Measurements from ENCODE around the gene LY6G6D.

Gene LY6G6D

DNA sequence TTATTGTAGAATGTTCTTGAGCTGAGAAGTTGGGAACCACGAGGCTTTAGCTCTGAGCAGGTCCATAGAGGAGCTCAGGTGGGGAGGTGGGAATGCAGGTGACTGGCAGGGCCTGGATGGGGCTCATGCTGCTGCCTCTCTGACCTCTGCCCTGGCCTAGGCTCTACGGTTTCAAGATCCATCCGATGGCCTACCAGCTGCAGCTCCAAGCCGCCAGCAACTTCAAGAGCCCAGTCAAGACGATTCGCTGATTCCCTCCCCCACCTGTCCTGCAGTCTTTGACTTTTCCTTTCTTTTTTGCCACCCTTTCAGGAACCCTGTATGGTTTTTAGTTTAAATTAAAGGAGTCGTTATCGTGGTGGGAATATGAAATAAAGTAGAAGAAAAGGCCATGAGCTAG lies 45.5 kb upstream of the LY6G6D start, which contains the start of gene LY6G5B:
TSS of gene LY6G5B (plus strand) at position 301 of the 400 bp plus-strand sequence. CDS start 975 bp downstream, outside the sequence.
- Histone ChIP-seq H2BK120ac (ENCODE audit: low read depth, low read length) (peak within 1 kb of the TSS; percentile 40), H3K27ac (replicated peaks; ENCODE audit: low read length) (no peak within 1 kb of the TSS), H4K91ac (ENCODE audit: low read depth, low read length, poor library complexity) (no peak within 1 kb of the TSS), H3K4me2 (ENCODE audit: insufficient read depth, low read length, poor library complexity, severe bottlenecking) (no peak within 1 kb of the TSS), H2BK12ac (ENCODE audit: low read length) (no peak within 1 kb of the TSS), H3K14ac (ENCODE audit: low read length) (no peak within 1 kb of the TSS), H3K23ac (ENCODE audit: low read depth, low read length, poor library complexity) (no peak within 1 kb of the TSS), H2BK5ac (ENCODE audit: low read length) (no peak within 1 kb of the TSS), H3K36me3 (replicated peaks in 1 of 2; ENCODE audit: control insufficient read depth in 2 of 2, insufficient read depth in 2 of 2, low read length in 2 of 2) (peaks cover 46 to 73% of the 10 kb centered on the region in 2 donors), H2AK5ac (ENCODE audit: low read depth, low read length) (no peak within 1 kb of the TSS), H3K27me3 (ENCODE audit: control insufficient read depth in 3 of 3, insufficient read depth in 3 of 3, low read depth in 1 of 3, low read length in 3 of 3) (no peaks in the 10 kb centered on the region), H4K8ac (ENCODE audit: low read depth, low read length) (no peak within 1 kb of the TSS), H3K18ac (ENCODE audit: low read length) (no peak within 1 kb of the TSS), H3K9ac (ENCODE audit: low read depth, low read length, poor library complexity) (no peak within 1 kb of the TSS), H3K4me1 (ENCODE audit: control insufficient read depth in 2 of 2, insufficient read depth in 1 of 2, low read depth in 1 of 2, low read length in 2 of 2) (peaks cover 4 to 6% of the 10 kb centered on the region in 2 donors), H2BK15ac (ENCODE audit: low read length) (no peak within 1 kb of the TSS), H3K79me1 (ENCODE audit: low read depth, low read length) (peaks cover 4% of the 10 kb centered on the region), H2AFZ (ENCODE audit: low read length) (no peak within 1 kb of the TSS), H3K4ac (ENCODE audit: low read length) (no peak within 1 kb of the TSS), H3K9me3 (replicated peaks in 1 of 2; ENCODE audit: control insufficient read depth in 2 of 2, insufficient read depth in 1 of 2, low read depth in 1 of 2, low read length in 2 of 2) (no peaks in the 10 kb centered on the region), H3K4me3 (ENCODE audit: low read length in 2 of 2) (peak within 1 kb of the TSS in 1 of 2 donors; percentile 27)
- no CpG with 5 or more reads among the region's 8 CpGs for WGBS, 2 donors (ENCODE audit: extremely low coverage in 2 of 2, insufficient read length in 2 of 2, insufficient replicate concordance in 1 of 2)
- no peak for DNase-seq (ENCODE audit: low spot score)

GRCh38 chr6:31676322-31676903 lies 38.7 kb upstream of the LY6G6D start:
- Histone ChIP-seq H2BK120ac (ENCODE audit: low read depth, low read length) (no peak overlapping the region), H3K23ac (ENCODE audit: low read depth, low read length, poor library complexity) (no peak overlapping the region), H3K4ac (ENCODE audit: low read length) (no peak overlapping the region), H3K4me2 (ENCODE audit: insufficient read depth, low read length, poor library complexity, severe bottlenecking) (no peak overlapping the region), H3K9ac (ENCODE audit: low read depth, low read length, poor library complexity) (peak overlapping the region; percentile 10), H2AFZ (ENCODE audit: low read length) (no peak overlapping the region), H3K9me3 (replicated peaks in 1 of 2; ENCODE audit: control insufficient read depth in 2 of 2, insufficient read depth in 1 of 2, low read depth in 1 of 2, low read length in 2 of 2) (no peaks in the 10 kb centered on the region), H2BK12ac (ENCODE audit: low read length) (no peak overlapping the region), H2BK5ac (ENCODE audit: low read length) (no peak overlapping the region), H2AK5ac (ENCODE audit: low read depth, low read length) (no peak overlapping the region), H3K36me3 (replicated peaks in 1 of 2; ENCODE audit: control insufficient read depth in 2 of 2, insufficient read depth in 2 of 2, low read length in 2 of 2) (peaks cover 11 to 24% of the 10 kb centered on the region in 2 donors), H3K27ac (replicated peaks; ENCODE audit: low read length) (no peak overlapping the region), H3K18ac (ENCODE audit: low read length) (no peak overlapping the region), H3K4me1 (ENCODE audit: control insufficient read depth in 2 of 2, insufficient read depth in 1 of 2, low read depth in 1 of 2, low read length in 2 of 2) (peaks cover 2% of the 10 kb centered on the region in 2 donors), H4K91ac (ENCODE audit: low read depth, low read length, poor library complexity) (no peak overlapping the region), H3K4me3 (ENCODE audit: low read length in 2 of 2) (no peak overlapping the region), H4K8ac (ENCODE audit: low read depth, low read length) (no peak overlapping the region), H3K27me3 (ENCODE audit: control insufficient read depth in 3 of 3, insufficient read depth in 3 of 3, low read depth in 1 of 3, low read length in 3 of 3) (peaks cover 0 to 9% (median 1%) of the 10 kb centered on the region in 3 experiments), H2BK15ac (ENCODE audit: low read length) (no peak overlapping the region), H3K14ac (ENCODE audit: low read length) (no peak overlapping the region), H3K79me1 (ENCODE audit: low read depth, low read length) (no peaks in the 10 kb centered on the region)
- no peak for DNase-seq (ENCODE audit: low spot score)
- WGBS, 2 donors (ENCODE audit: extremely low coverage in 2 of 2, insufficient read length in 2 of 2, insufficient replicate concordance in 1 of 2): no CpG with 5 or more reads among the region's 4 CpGs

- H3K27ac ChIP-seq (replicated peaks; ENCODE audit: low read length): no peak overlapping the region
- H3K9me3 ChIP-seq (replicated peaks in 1 of 2; ENCODE audit: control insufficient read depth in 2 of 2, insufficient read depth in 1 of 2, low read depth in 1 of 2, low read length in 2 of 2): no peaks in the 10 kb centered on the region
- H2AFZ ChIP-seq (ENCODE audit: low read length): no peak overlapping the region
- no peak overlapping the region for H2BK15ac ChIP-seq (ENCODE audit: low read length)
- no peak overlapping the region for H4K8ac ChIP-seq (ENCODE audit: low read depth, low read length)
- H2BK12ac ChIP-seq (ENCODE audit: low read length): no peak overlapping the region
- WGBS, 2 donors (ENCODE audit: extremely low coverage in 2 of 2, insufficient read length in 2 of 2, insufficient replicate concordance in 1 of 2): no CpG with 5 or more reads among the region's 6 CpGs
- H3K9ac ChIP-seq (ENCODE audit: low read depth, low read length, poor library complexity): no peak overlapping the region
- H3K14ac ChIP-seq (ENCODE audit: low read length): no peak overlapping the region
- H3K4me1 ChIP-seq (ENCODE audit: control insufficient read depth in 2 of 2, insufficient read depth in 1 of 2, low read depth in 1 of 2, low read length in 2 of 2): peaks cover 2 to 4% of the 10 kb centered on the region in 2 donors
- H3K4me3 ChIP-seq (ENCODE audit: low read length in 2 of 2): no peak overlapping the region
- H3K36me3 ChIP-seq (replicated peaks in 1 of 2; ENCODE audit: control insufficient read depth in 2 of 2, insufficient read depth in 2 of 2, low read length in 2 of 2): peaks cover 8 to 22% of the 10 kb centered on the region in 2 donors
- H3K79me1 ChIP-seq (ENCODE audit: low read depth, low read length): no peaks in the 10 kb centered on the region
- H2AK5ac ChIP-seq (ENCODE audit: low read depth, low read length): no peak overlapping the region
- peaks cover 0 to 14% (median 6%) of the 10 kb centered on the region in 3 experiments for H3K27me3 ChIP-seq (ENCODE audit: control insufficient read depth in 3 of 3, insufficient read depth in 3 of 3, low read depth in 1 of 3, low read length in 3 of 3)
- no peak overlapping the region for H4K91ac ChIP-seq (ENCODE audit: low read depth, low read length, poor library complexity)
- no peak overlapping the region for H3K4me2 ChIP-seq (ENCODE audit: insufficient read depth, low read length, poor library complexity, severe bottlenecking)
- no peak overlapping the region for H3K23ac ChIP-seq (ENCODE audit: low read depth, low read length, poor library complexity)
- DNase-seq (ENCODE audit: low spot score): no peak
- H2BK5ac ChIP-seq (ENCODE audit: low read length): no peak overlapping the region
- H3K18ac ChIP-seq (ENCODE audit: low read length): no peak overlapping the region
- H3K4ac ChIP-seq (ENCODE audit: low read length): no peak overlapping the region
- no peak overlapping the region for H2BK120ac ChIP-seq (ENCODE audit: low read depth, low read length)
These were observed 38.2 kb upstream of the LY6G6D start for GRCh38 chr6:31676904-31677303.

GRCh38 chr6:31677955-31678354 lies 37.2 kb upstream of the LY6G6D start:
- H3K36me3 ChIP-seq (replicated peaks in 1 of 2; ENCODE audit: control insufficient read depth in 2 of 2, insufficient read depth in 2 of 2, low read length in 2 of 2): peaks cover 2 to 16% of the 10 kb centered on the region in 2 donors
- no peak overlapping the region for H3K23ac ChIP-seq (ENCODE audit: low read depth, low read length, poor library complexity)
- WGBS, 2 donors (ENCODE audit: extremely low coverage in 2 of 2, insufficient read length in 2 of 2, insufficient replicate concordance in 1 of 2): no CpG with 5 or more reads among the region's 8 CpGs

More at GRCh38 chr6:31677955-31678354, 37.2 kb upstream of the LY6G6D start:
- Histone ChIP-seq H3K4me2 (ENCODE audit: insufficient read depth, low read length, poor library complexity, severe bottlenecking) (no peak overlapping the region), H2AK5ac (ENCODE audit: low read depth, low read length) (no peak overlapping the region), H3K4ac (ENCODE audit: low read length) (no peak overlapping the region), H3K27me3 (ENCODE audit: control insufficient read depth in 3 of 3, insufficient read depth in 3 of 3, low read depth in 1 of 3, low read length in 3 of 3) (peaks cover 0 to 16% (median 7%) of the 10 kb centered on the region in 3 experiments), H2BK120ac (ENCODE audit: low read depth, low read length) (no peak overlapping the region), H3K4me3 (ENCODE audit: low read length in 2 of 2) (no peak overlapping the region), H3K9ac (ENCODE audit: low read depth, low read length, poor library complexity) (no peak overlapping the region), H2BK12ac (ENCODE audit: low read length) (no peak overlapping the region), H4K91ac (ENCODE audit: low read depth, low read length, poor library complexity) (no peak overlapping the region), H2BK15ac (ENCODE audit: low read length) (no peak overlapping the region), H2AFZ (ENCODE audit: low read length) (no peak overlapping the region), H4K8ac (ENCODE audit: low read depth, low read length) (no peak overlapping the region), H3K4me1 (ENCODE audit: control insufficient read depth in 2 of 2, insufficient read depth in 1 of 2, low read depth in 1 of 2, low read length in 2 of 2) (peaks cover 2 to 4% of the 10 kb centered on the region in 2 donors), H3K18ac (ENCODE audit: low read length) (no peak overlapping the region), H3K79me1 (ENCODE audit: low read depth, low read length) (no peaks in the 10 kb centered on the region), H2BK5ac (ENCODE audit: low read length) (no peak overlapping the region), H3K27ac (replicated peaks; ENCODE audit: low read length) (no peak overlapping the region), H3K9me3 (replicated peaks in 1 of 2; ENCODE audit: control insufficient read depth in 2 of 2, insufficient read depth in 1 of 2, low read depth in 1 of 2, low read length in 2 of 2) (no peaks in the 10 kb centered on the region), H3K14ac (ENCODE audit: low read length) (no peak overlapping the region)
- DNase-seq (ENCODE audit: low spot score): no peak
